Stimulated activated CD8-positive, alpha-beta memory T cell treated with anti-CD3 and anti-CD28 coated beads, Interleukin-4, amount 100 ng/mL, for 48 hours (primary cell): ENCODE measurements around the gene PI4KA.
"Not testable (repeated sequence)": the region's sequence is repeated elsewhere in the genome, so short reads cannot be mapped to it uniquely, and the experiment has no call there.

Experiments
- DNase-seq: peaks from one replicate; pipeline ENCODE4 v3.0.0-alpha.2; 2020

Gene PI4KA

GRCh38 chr22:20687356-20688172 lies 171.0 kb downstream of the PI4KA start:
- DNase-seq = not testable (repeated sequence)

- not testable (repeated sequence) for DNase-seq
Observed at GRCh38 chr22:20685764-20686163, 172.8 kb downstream of the PI4KA start.

- not testable (repeated sequence) for DNase-seq
Observed at GRCh38 chr22:20678792-20679435, 179.7 kb downstream of the PI4KA start.

GRCh38 chr22:20677684-20678242 lies 180.8 kb downstream of the PI4KA start:
- no peak for DNase-seq

- DNase-seq = not testable (repeated sequence)
Observed at GRCh38 chr22:20675613-20676012, 183.0 kb downstream of the PI4KA start.

GRCh38 chr22:20674998-20675397 lies 183.6 kb downstream of the PI4KA start:
- DNase-seq = no peak

DNA sequence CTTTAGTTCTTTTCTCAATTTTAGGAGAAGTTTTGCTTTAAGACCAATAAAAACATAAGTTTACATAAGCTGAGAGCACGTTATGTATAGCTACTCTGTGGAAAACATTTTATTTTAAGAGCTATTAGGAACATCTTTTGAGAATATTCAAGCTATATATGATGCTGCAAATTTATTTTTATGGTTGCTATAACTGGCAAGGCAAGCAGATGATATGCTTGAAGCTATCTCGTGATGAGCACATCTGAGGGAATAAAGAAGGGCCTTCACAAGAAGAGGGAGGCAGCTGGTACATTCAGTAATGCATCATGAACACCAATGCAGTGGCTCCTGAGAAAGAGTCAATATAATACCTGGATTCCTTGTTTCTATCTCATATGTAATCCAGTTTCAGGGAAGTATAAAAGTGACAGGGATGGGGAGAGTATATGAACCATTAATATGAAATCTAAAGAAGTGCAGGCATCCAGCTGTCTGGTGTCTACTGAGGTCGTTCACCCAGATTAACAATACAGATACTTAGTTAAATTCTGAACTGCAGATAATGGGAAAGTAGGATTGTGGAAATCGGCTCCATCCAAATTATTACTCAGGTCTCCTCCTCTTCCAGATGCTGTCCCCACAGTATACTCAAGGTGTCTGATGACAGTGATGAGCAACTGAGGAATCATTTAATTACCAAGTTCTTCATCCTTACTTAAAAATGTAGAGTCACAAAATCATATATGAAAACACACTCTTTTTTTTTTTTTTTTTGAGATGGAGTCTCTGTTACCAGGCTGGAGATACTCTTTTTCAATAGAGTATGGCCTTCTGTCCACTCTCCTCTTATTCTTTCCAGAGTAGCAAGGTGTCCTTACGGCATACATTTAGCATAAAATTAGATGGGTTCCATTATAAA lies 185.1 kb downstream of the PI4KA start:
- no peak for DNase-seq

- no peak for DNase-seq
Observed at GRCh38 chr22:20672732-20673131, 185.9 kb downstream of the PI4KA start.

- no peak for DNase-seq
Observed at GRCh38 chr22:20672082-20672424, 186.6 kb downstream of the PI4KA start.

DNA sequence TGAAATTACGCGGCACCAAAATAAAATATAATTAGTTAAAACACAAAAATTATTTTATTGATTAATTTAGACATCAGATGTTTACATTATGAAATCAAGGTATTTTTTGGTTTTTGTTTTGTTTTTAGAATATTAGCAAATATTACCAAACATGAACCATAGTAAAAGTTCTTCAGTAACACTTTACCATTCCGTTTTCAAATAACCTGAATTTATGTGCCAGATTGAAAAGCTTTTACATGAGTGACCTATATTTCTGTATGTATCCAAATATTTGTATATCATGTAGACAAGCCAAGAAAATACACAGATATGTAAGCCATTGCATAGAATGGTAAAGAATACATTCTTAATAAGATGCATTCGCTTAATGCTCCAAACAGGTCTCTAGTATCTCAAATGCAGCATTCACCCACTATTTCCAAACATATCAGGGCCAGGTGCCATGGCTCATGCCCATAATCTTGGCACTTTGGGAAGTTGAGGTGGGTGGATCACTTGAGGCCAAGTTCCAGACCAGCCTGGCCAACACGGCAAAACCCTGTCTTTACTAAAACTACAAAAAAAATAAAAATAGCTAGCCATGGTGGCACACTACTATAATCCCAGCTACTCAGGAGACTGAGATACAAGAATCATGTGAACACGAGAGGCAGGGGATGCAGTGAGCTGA lies 187.1 kb downstream of the PI4KA start:
- DNase-seq = no peak

GRCh38 chr22:20670457-20671261 lies 188.0 kb downstream of the PI4KA start:
- not testable (repeated sequence) for DNase-seq

DNA sequence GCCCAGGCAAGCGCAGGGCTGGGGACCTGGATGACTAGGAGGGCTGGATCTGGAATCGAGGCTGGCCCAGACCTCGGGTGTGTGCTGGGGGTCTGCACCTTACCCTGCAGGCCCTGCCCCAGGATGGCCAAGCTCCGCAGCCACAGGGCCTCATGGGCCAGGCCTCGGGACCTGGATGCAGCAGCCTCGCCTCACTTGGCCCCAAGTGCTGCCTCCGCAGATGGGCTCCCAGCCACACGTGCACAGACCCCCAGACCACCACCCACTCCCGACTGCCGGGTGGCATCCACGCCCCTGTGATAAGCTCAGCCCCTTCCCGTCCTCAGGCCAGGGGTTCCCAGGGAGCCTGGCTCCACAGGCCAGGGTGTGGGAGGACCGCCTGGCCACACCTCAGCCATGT lies 188.7 kb downstream of the PI4KA start:
- DNase-seq = not testable (repeated sequence)

DNA sequence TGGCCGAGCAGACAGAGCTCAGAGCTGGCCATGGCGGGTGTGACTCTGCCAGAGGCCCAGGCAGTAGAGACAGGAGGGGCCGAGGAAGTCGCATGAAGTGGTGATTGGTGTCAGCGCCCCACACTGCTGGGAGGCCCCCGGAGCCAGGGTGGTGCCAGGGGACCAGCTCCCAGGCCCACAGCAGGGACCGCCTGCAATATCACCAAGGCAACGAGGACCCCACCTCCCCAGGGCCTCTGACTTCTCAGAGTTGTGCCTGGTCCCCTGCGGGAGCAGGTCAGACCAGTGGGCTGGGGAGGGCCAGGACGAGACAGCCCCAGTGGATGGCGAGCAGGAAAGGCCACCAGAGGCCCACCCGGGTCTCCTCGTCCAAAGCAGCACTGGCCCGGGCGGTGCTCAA lies 189.1 kb downstream of the PI4KA start:
- not testable (repeated sequence) for DNase-seq

GRCh38 chr22:20668769-20669168 lies 189.8 kb downstream of the PI4KA start:
- not testable (repeated sequence) for DNase-seq

DNA sequence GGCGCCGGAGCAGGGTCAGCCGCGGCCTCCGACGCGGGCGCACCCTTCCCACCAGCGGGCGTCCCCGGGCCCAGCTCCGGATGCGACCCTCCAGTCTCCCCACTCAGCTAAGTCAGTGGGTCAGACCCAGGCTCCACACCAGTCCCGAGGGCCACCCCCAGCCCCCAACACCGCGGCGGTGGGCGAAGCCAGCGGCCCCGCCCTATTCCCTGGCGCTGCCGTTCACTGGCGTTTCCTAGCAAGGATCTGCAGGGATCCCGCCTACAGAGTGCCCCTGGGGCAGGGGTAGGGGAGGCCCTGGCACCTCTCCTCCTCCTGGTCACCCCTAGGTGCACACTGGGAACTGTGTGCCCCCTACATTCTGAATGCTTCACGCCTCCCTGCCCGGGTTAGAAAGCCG lies 190.4 kb downstream of the PI4KA start:
- not testable (repeated sequence) for DNase-seq

DNA sequence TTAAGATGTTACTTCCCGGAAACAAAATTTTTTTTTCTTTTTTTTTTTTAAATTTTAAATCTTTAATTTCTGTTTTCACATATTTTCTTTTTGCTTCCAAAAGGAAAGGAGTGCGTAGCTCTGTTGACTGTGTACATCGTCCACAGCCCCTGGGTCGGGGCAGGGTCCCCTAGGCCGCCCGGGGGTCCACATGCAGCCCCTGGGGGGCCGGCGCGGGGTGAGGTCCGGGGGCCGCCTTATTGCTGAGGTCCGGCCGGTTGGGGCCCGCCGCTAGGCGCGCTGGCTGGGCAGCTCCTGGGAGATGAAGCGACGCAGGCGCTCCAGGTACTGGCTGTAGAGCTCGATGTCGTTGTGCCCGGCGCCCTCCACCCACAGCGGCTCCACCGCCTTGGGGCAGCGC lies 191.1 kb downstream of the PI4KA start:
- not testable (repeated sequence) for DNase-seq

DNA sequence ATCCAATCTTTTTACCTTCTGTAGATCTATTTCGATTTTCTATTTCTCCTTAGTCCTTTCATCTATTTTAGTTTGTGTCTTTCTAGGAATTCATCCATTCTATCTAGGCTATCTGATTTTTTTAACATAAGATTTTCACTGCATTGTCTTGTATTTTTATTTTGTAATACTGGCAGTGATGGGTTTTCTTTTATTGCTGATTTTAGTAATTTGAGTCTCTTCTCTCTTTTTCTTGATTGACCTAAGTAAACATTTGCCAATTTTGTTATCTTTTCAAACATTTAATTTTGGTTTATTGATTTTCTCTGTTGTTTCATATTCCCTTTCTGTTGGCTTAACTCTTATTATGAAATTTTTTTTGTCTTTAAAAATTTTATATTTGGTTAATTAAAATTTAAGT lies 192.1 kb downstream of the PI4KA start:
- DNase-seq = no peak

DNA sequence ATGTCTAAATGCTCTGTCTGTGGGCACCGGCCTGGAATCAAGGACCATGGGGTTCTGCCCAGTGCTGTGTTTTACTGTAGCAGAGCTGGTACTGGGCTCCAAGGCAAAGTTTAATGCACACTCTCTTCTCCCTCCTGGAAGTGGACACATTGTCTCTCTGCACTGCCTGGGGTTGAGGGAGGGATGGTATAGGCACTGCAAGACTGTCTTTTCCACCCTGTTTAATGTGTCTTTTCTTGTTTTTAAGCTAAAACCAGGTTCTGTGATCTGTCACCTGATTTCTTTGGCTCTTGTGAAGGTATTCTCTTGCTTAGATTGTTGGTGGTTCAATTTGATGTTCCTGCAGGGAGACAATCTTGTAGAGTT lies 194.0 kb downstream of the PI4KA start:
- no peak for DNase-seq

- no peak for DNase-seq
Observed at GRCh38 chr22:20663941-20664593, 194.5 kb downstream of the PI4KA start.

DNA sequence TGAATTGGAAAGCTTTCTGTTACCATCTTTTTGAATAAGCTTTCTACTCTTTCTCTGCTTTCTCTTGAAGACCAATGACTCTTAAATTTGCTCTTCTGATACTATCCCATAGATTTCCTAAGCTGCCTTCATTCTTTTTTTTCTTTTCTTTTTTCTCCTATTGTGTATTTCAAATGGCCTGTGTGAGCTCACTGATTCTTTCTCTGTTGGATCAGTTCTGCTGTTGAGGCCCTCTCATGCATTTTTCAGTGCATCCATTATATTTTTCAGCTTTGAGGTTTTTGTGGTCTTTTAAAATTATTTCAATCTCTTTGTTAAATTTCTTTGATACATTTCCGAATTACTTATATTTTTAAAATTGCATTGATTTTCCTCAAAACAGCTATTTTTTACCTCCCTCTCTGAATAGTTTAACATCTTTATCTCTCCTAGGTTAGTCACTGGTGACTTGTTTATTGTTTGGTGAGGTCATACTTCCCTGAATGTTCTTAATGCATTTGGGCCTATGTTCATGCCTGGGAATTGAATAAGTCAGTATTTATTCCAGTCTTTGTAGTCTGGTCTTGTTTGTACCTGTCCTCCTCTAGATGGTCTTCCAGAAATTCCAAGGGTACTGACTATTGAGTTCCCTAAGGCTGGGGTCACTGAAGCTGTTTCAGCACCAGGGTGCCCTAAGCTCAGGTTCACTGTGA lies 195.3 kb downstream of the PI4KA start:
- DNase-seq = no peak
